K562 (cell line): ENCODE measurements around the gene KLRC4. TPM values are rescaled to one million over a fixed set of nuclear protein-coding genes. Genes with fewer than 3 reads are reported as not detected.

Experiments
- ASH1L ChIP-seq: fragments of 450-650 bp; IDR thresholded peaks from 2 replicates; pipeline ENCODE4 v1.6.1; 2018; ENCODE audit warnings: borderline replicate concordance, mild to moderate bottlenecking, low read depth; ENCODE audit not compliant: partially characterized antibody
- CGGBP1 ChIP-seq: fragments of 250-450 bp; sonication (Bioruptor Pico); IDR thresholded peaks from 2 replicates; pipeline ENCODE4 v1.9.0; 2021; ENCODE audit warnings: mild to moderate bottlenecking
- DDX20 ChIP-seq: fragments of 450-650 bp; IDR thresholded peaks from 2 replicates; pipeline ENCODE4 v1.6.1; 2016; ENCODE audit warnings: missing genetic modification characterization, low read depth, mild to moderate bottlenecking, missing compliant biosample characterization, moderate library complexity
- FOSL1 ChIP-seq: fragments of 200-800 bp; sonication (Bioruptor generic); conservative IDR thresholded peaks from 2 replicates; pipeline ENCODE4 v1.6.1; 2016; ENCODE audit warnings: missing genetic modification characterization, missing compliant biosample characterization
- FOXA1 ChIP-seq: fragments of 450-650 bp; IDR thresholded peaks from 2 replicates; pipeline ENCODE4 v1.6.1; 2016; ENCODE audit warnings: mild to moderate bottlenecking, borderline replicate concordance
- FOXM1 ChIP-seq, 2 experiments: fragments of 450-650 bp in 1 of 2; sonication (generic) in 1 of 2; formaldehyde crosslinking in 1 of 2; IDR thresholded peaks; 2 replicates each; pipeline versions ENCODE4 v1.6.1 to v1.9.0; 2017 to 2022; ENCODE audit warnings: low read depth in 2 of 2, mild to moderate bottlenecking in 2 of 2, missing genetic modification reagents in 1 of 2, moderate library complexity in 1 of 2
- HBP1 ChIP-seq: fragments of 450-650 bp; formaldehyde crosslinking; IDR thresholded peaks from 2 replicates; pipeline ENCODE4 v1.4.0; 2022; ENCODE audit warnings: missing genetic modification characterization
- HLTF ChIP-seq: fragments of 450-650 bp; IDR thresholded peaks from 2 replicates; pipeline ENCODE4 v1.6.1; 2016
- HNRNPH1 ChIP-seq: fragments of 200-400 bp; formaldehyde crosslinking; optimal IDR thresholded peaks from 2 replicates; pipeline ENCODE3; 2017; ENCODE audit warnings: low read depth, mild to moderate bottlenecking, low read length, moderate library complexity
- IFI16 ChIP-seq: fragments of 250-450 bp; sonication (Bioruptor Pico); IDR thresholded peaks from 2 replicates; pipeline ENCODE4 v2.1.2; 2022; ENCODE audit warnings: mild to moderate bottlenecking, inconsistent platforms
- ILK ChIP-seq: fragments of 450-650 bp; IDR thresholded peaks from 2 replicates; pipeline ENCODE4 v1.6.1; 2016; ENCODE audit warnings: missing genetic modification characterization, low read depth, mild to moderate bottlenecking, missing compliant biosample characterization, moderate library complexity, borderline replicate concordance
- MCM5 ChIP-seq: fragments of 450-650 bp; IDR thresholded peaks from 2 replicates; pipeline ENCODE4 v1.6.1; 2016; ENCODE audit warnings: low read depth
- MEF2D ChIP-seq: conservative IDR thresholded peaks from 2 replicates; pipeline ENCODE4 v1.6.1; 2016; ENCODE audit warnings: low read depth, missing genetic modification characterization, missing compliant biosample characterization
- NCOA1 ChIP-seq: fragments of 450-650 bp; IDR thresholded peaks from 2 replicates; pipeline ENCODE4 v1.6.1; 2016; ENCODE audit warnings: low read depth
- NR3C1 ChIP-seq: sonication (generic); formaldehyde crosslinking; IDR thresholded peaks from 2 replicates; pipeline ENCODE4 v1.8.1; 2022; ENCODE audit warnings: missing genetic modification reagents
- NR4A1 ChIP-seq, 2 experiments: fragments of 250-450 bp in 1 of 2; fragments of 450-650 bp in 1 of 2; sonication (Bioruptor Pico) in 1 of 2; IDR thresholded peaks; 2 replicates each; pipeline versions ENCODE4 v1.4.0 to v1.6.1; 2016 to 2020; ENCODE audit warnings: mild to moderate bottlenecking in 2 of 2, missing compliant biosample characterization in 1 of 2, missing genetic modification characterization in 1 of 2, moderate library complexity in 1 of 2
- NUFIP1 ChIP-seq: fragments of 450-650 bp; IDR thresholded peaks from 2 replicates; pipeline ENCODE4 v1.6.1; 2018; ENCODE audit not compliant: partially characterized antibody
- POLR2G ChIP-seq: fragments of 200-400 bp; formaldehyde crosslinking; IDR thresholded peaks from 2 replicates; pipeline ENCODE4 v1.6.1; 2017; ENCODE audit warnings: low read depth, mild to moderate bottlenecking, antibody characterized with exemption, low read length, moderate library complexity
- PTTG1 ChIP-seq: fragments of 450-650 bp; IDR thresholded peaks from 2 replicates; pipeline ENCODE4 v1.6.1; 2016; ENCODE audit warnings: low read depth, mild to moderate bottlenecking, missing genetic modification characterization, missing compliant biosample characterization
- RBFOX2 ChIP-seq: fragments of 200-400 bp; formaldehyde crosslinking; IDR thresholded peaks from 2 replicates; pipeline ENCODE4 v1.6.1; 2017; ENCODE audit warnings: low read depth, mild to moderate bottlenecking, low read length, moderate library complexity
- RBM34 ChIP-seq: fragments of 200-400 bp; formaldehyde crosslinking; IDR thresholded peaks from 2 replicates; pipeline ENCODE4 v1.6.1; 2018; ENCODE audit warnings: low read length, borderline replicate concordance; ENCODE audit not compliant: insufficient read depth
- RFX1 ChIP-seq: fragments of 450-650 bp; IDR thresholded peaks from 2 replicates; pipeline ENCODE4 v1.6.1; 2016; ENCODE audit warnings: mild to moderate bottlenecking, moderate library complexity
- SMAD3 ChIP-seq: fragments of 450-650 bp; formaldehyde crosslinking; conservative IDR thresholded peaks from 2 replicates; pipeline ENCODE4 v1.4.0; 2020; ENCODE audit warnings: mild to moderate bottlenecking
- SUPT5H ChIP-seq: fragments of 450-650 bp; IDR thresholded peaks from 2 replicates; pipeline ENCODE4 v1.6.1; 2016
- TCF3 ChIP-seq: sonication (generic); formaldehyde crosslinking; IDR thresholded peaks from 2 replicates; pipeline ENCODE4 v1.4.0; 2020; ENCODE audit warnings: mild to moderate bottlenecking, missing genetic modification reagents
- TRIM24 ChIP-seq, 2 experiments: fragments of 450-650 bp; IDR thresholded peaks; 2 replicates each; pipeline ENCODE4 v1.6.1; 2016
- XRCC5 ChIP-seq: fragments of 200-400 bp; formaldehyde crosslinking; IDR thresholded peaks from 2 replicates; pipeline ENCODE4 v1.6.1; 2017; ENCODE audit warnings: low read depth, mild to moderate bottlenecking, low read length
- ZNF24 ChIP-seq: fragments of 450-650 bp; IDR thresholded peaks from 2 replicates; pipeline ENCODE4 v1.6.1; 2016
- ZNF583 ChIP-seq: fragments of 250-450 bp; sonication (Bioruptor Pico); IDR thresholded peaks from 2 replicates; pipeline ENCODE4 v1.4.0; 2020
- ZNF707 ChIP-seq: fragments of 250-450 bp; sonication (Bioruptor Pico); conservative IDR thresholded peaks from 2 replicates; pipeline ENCODE4 v1.8.0; 2022; ENCODE audit warnings: inconsistent platforms, mild to moderate bottlenecking, moderate library complexity
- ZNF778 ChIP-seq: fragments of 450-650 bp; formaldehyde crosslinking; IDR thresholded peaks from 2 replicates; pipeline ENCODE4 v1.4.0; 2020; ENCODE audit warnings: mild to moderate bottlenecking, moderate library complexity
- polyA plus RNA-seq, 8 experiments: library from polyadenylated mRNA; depleted of rRNA in 4 of 8; stranded (reverse) in 5 of 8; unstranded in 3 of 8; fragments of >200 nt; fragmentation: Nextera tagmentation in 2 of 8; fragmentation: Illumina TruSeq in 1 of 8; extraction: Ambion mirVana in 2 of 8; extraction: Trizol in 1 of 8; gene quantifications; 2 replicates each; pipeline versions ENCODE4 v1.2.1 to v1.2.3, GENCODE V29; 2011 to 2014; ENCODE audit warnings: inconsistent platforms in 1 of 8, missing spikeins in 1 of 8
- total RNA-seq, 7 experiments: library from RNA; depleted of rRNA in 6 of 7; stranded (reverse); fragments of >200 nt in 6 of 7; fragmentation: Illumina TruSeq in 2 of 7; extraction: Trizol in 2 of 7; gene quantifications; 2 replicates each; pipeline versions ENCODE4 v1.2.1 to v1.2.3, GENCODE V29; 2011 to 2021; ENCODE audit warnings: low replicate concordance in 1 of 7

KLRC4 gene
- total and polyA plus RNA-seq, 9 of the 15 experiments (the other 6 are each of a cell fraction or from before 2014, with no cell fraction given) = 0.17 TPM; not detected in 8

DNA sequence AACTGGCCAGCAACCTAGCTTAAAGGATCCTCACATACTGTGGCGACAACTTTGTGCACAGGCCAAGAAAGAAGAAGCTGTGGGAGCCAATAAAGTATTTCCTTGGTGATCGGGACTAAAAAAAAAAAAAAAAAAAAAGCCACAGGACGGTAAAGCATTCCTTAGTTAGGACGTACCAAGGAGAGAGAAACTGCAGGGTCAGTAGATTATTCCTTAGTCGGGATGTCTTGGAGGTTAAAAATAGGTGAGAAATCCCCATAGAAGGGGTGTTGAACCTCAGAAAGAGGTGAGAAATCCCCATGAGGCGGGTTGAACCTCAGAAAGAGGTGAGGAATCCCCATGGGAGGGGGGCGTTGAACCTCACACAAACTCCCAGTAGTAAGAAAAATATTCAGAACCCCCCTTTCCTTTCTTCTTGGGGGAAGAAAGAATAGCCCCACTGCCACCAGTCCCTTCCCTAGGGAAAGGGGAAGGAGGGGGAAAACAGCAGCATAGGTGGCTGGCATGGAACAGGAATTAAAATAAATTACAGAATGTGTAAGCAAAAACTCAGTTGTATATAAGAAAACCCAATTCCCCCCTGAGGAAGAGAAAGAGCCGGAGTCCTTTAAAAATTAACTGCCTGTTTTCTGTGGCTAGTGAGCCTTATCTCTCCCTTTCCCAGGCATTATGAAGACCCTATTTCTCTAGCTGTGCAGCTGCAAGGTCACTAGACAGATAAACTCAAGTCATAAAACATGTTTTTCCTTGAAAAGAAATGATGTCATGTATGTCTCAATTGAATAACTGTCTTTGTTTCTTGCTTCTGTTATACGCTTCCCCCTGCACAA lies 46.5 kb downstream of the KLRC4 start (continued):
- TF ChIP-seq TRIM24 (IDR thresholded peaks at IDR 0.05) (peak; percentile 56 to 58), IFI16 (CRISPR knock-in tag) (no peak), ZNF583 (CRISPR knock-in tag) (no peak), NR3C1 (no peak), MCM5 (no peak), HBP1 (CRISPR knock-in tag) (no peak), NCOA1 (peak; percentile 40; the same call in 1 of the 2 replicates), DDX20 (tag) (no peak), MEF2D (tag) (no peak), RBFOX2 (no peak; the same call in 1 of the 2 replicates), ILK (tag) (no peak), FOSL1 (tag) (no peak), PTTG1 (tag) (no peak), SUPT5H (no peak), ASH1L (no peak), SMAD3 (CRISPR knock-in tag) (no peak), CGGBP1 (CRISPR knock-in tag) (no peak), TCF3 (CRISPR knock-in tag) (peak; percentile 88), FOXA1 (no peak), ZNF707 (CRISPR knock-in tag) (no peak), RFX1 (no peak), POLR2G (no peak), NR4A1 (CRISPR knock-in tag; IDR thresholded peaks at IDR 0.05) (no peak), NR4A1 (tag; IDR thresholded peaks at IDR 0.05) (no peak), HNRNPH1 (no peak), ZNF778 (CRISPR knock-in tag) (no peak), NUFIP1 (no peak), XRCC5 (no peak), RBM34 (no peak), ZNF24 (no peak), HLTF (no peak), FOXM1 (IDR thresholded peaks at IDR 0.05; ENCODE audit: low read depth) (peak; percentile 90), FOXM1 (CRISPR knock-in tag; IDR thresholded peaks at IDR 0.05; ENCODE audit: low read depth) (no peak)
